Astrocyte (in vitro differentiated cells and primary cell): Measurements from ENCODE around the gene LAMB2. TPM values are rescaled to one million over a fixed set of nuclear protein-coding genes. Genes with fewer than 3 reads are reported as not detected.
A peak's percentile ranks its signal among the peaks of the same experiment; 100 is the strongest.

Experiments
- DNase-seq: peaks from one replicate; pipeline ENCODE4 v3.0.0-alpha.2; 2010; ENCODE audit warnings: low read depth
- FAIRE-seq: peaks from 2 replicates; lab custom pipeline; 2011; peaks lifted over from hg19 to GRCh38; lab: Jason Lieb, UNC
- H2AFZ ChIP-seq: 2 replicates; pipeline ENCODE4 v1.6.0; 2012; ENCODE audit warnings: low read depth, low read length, inconsistent platforms
- H3K27ac ChIP-seq: 2 replicates; pipeline ENCODE4 v1.5.1; 2011; ENCODE audit warnings: low read depth, low read length, inconsistent platforms
- H3K27me3 ChIP-seq: 2 replicates; pipeline ENCODE4 v1.6.0; 2011; ENCODE audit warnings: low read length, inconsistent platforms; ENCODE audit not compliant: insufficient read depth
- H3K36me3 ChIP-seq: 2 replicates; pipeline ENCODE4 v1.5.1; 2011; ENCODE audit warnings: low read length, inconsistent platforms; ENCODE audit not compliant: insufficient read depth
- H3K4me1 ChIP-seq: 2 replicates; pipeline ENCODE4 v1.5.1; 2011; ENCODE audit warnings: low read length, inconsistent platforms; ENCODE audit not compliant: insufficient read depth
- H3K4me2 ChIP-seq: 2 replicates; pipeline ENCODE4 v1.6.0; 2012; ENCODE audit warnings: low read length, inconsistent platforms
- H3K4me3 ChIP-seq: 2 replicates; pipeline ENCODE4 v1.5.1; 2011; ENCODE audit warnings: low read depth, mild to moderate bottlenecking, low read length, inconsistent platforms; ENCODE audit not compliant: insufficient read depth
- H3K79me2 ChIP-seq: 2 replicates; pipeline ENCODE4 v1.6.0; 2012; ENCODE audit warnings: mild to moderate bottlenecking, low read length, inconsistent platforms; ENCODE audit not compliant: insufficient read depth
- H3K9ac ChIP-seq: 2 replicates; pipeline ENCODE4 v1.6.0; 2012; ENCODE audit warnings: mild to moderate bottlenecking, low read length, inconsistent platforms
- H3K9me3 ChIP-seq: 2 replicates; pipeline ENCODE4 v1.5.1; 2012; ENCODE audit warnings: low read depth, mild to moderate bottlenecking, low read length, inconsistent platforms; ENCODE audit not compliant: insufficient read depth
- H4K20me1 ChIP-seq: 2 replicates; pipeline ENCODE4 v1.6.0; 2012; ENCODE audit warnings: low read length, inconsistent platforms; ENCODE audit not compliant: insufficient read depth
- H3K27ac Mint-ChIP-seq: one replicate; pipeline ENCODE4 v1.8.0; 2021; ENCODE audit warnings: mild to moderate bottlenecking, mixed read lengths; ENCODE audit not compliant: unreplicated experiment
- H3K27me3 Mint-ChIP-seq: one replicate; pipeline ENCODE4 v1.8.0; 2021; ENCODE audit warnings: low read depth, mixed read lengths; ENCODE audit not compliant: unreplicated experiment
- H3K36me3 Mint-ChIP-seq: one replicate; pipeline ENCODE4 v1.8.0; 2021; ENCODE audit warnings: low read depth, mixed read lengths; ENCODE audit not compliant: unreplicated experiment
- H3K4me1 Mint-ChIP-seq: one replicate; pipeline ENCODE4 v1.8.0; 2021; ENCODE audit warnings: low read depth, mixed read lengths; ENCODE audit not compliant: unreplicated experiment
- H3K4me3 Mint-ChIP-seq: one replicate; pipeline ENCODE4 v1.8.0; 2021; ENCODE audit warnings: mild to moderate bottlenecking, moderate library complexity, mixed read lengths; ENCODE audit not compliant: unreplicated experiment
- H3K9me3 Mint-ChIP-seq: one replicate; pipeline ENCODE4 v1.8.0; 2021; ENCODE audit warnings: mild to moderate bottlenecking, mixed read lengths; ENCODE audit not compliant: unreplicated experiment
- CTCF ChIP-seq: IDR thresholded peaks from 2 replicates; pipeline ENCODE4 v1.5.1; 2011; ENCODE audit warnings: low read depth, mild to moderate bottlenecking, inconsistent platforms, low read length, moderate library complexity; ENCODE audit not compliant: insufficient read depth
- EZH2 ChIP-seq: IDR thresholded peaks from 2 replicates; pipeline ENCODE4 v1.6.1; 2012; ENCODE audit warnings: mild to moderate bottlenecking, low read length, inconsistent platforms; ENCODE audit not compliant: insufficient read depth
- total RNA-seq: library from RNA; stranded (reverse); gene quantifications from 2 replicates; pipeline ENCODE4 v1.2.1, GENCODE V29; 2021

The LAMB2 gene
- total RNA-seq, 1 donor from 2014 or later = 344 TPM

- H3K27ac Mint-ChIP-seq = no peak overlapping the region
- peaks cover 17% of the 10 kb centered on the region for H3K4me1 Mint-ChIP-seq
- no peaks in the 10 kb centered on the region for H3K27me3 Mint-ChIP-seq
These were observed 28.3 kb upstream of the LAMB2 start for GRCh38 chr3:49161197-49161596.

GRCh38 chr3:49158792-49159191, 25.9 kb upstream of the LAMB2 start:
- Mint-ChIP-seq H3K27me3 (peaks cover 1% of the 10 kb centered on the region), H3K36me3 (peaks cover 5% of the 10 kb centered on the region), H3K9me3 (no peaks in the 10 kb centered on the region), H3K4me3 (no peak overlapping the region), H3K4me1 (peaks cover 8% of the 10 kb centered on the region), H3K27ac (no peak overlapping the region)
- Histone ChIP-seq H4K20me1 (peaks cover 13% of the 10 kb centered on the region), H3K9me3 (no peaks in the 10 kb centered on the region), H3K27me3 (no peaks in the 10 kb centered on the region), H3K9ac (no peak overlapping the region), H2AFZ (no peak overlapping the region), H3K4me3 (no peak overlapping the region), H3K4me1 (no peaks in the 10 kb centered on the region), H3K4me2 (no peak overlapping the region), H3K36me3 (no peaks in the 10 kb centered on the region), H3K79me2 (peaks cover 2% of the 10 kb centered on the region), H3K27ac (no peak overlapping the region)
- TF ChIP-seq CTCF = no peak
- no peak for TF ChIP-seq EZH2
- FAIRE-seq (no peak), DNase-seq (no peak)

More at GRCh38 chr3:49161197-49161596, 28.3 kb upstream of the LAMB2 start:
- DNase-seq (no peak), FAIRE-seq (no peak)
- no peak overlapping the region for H3K4me3 Mint-ChIP-seq
- peaks cover 9% of the 10 kb centered on the region for H3K36me3 Mint-ChIP-seq
- H3K4me1 ChIP-seq = peaks cover 8% of the 10 kb centered on the region
- H3K9ac ChIP-seq = no peak overlapping the region
- TF ChIP-seq CTCF (no peak), EZH2 (no peak)
- H3K9me3 Mint-ChIP-seq = no peaks in the 10 kb centered on the region
- no peak overlapping the region for H2AFZ ChIP-seq
- no peak overlapping the region for H3K4me2 ChIP-seq
- peaks cover 24% of the 10 kb centered on the region for H3K79me2 ChIP-seq
- peaks cover 18% of the 10 kb centered on the region for H4K20me1 ChIP-seq
- no peaks in the 10 kb centered on the region for H3K27me3 ChIP-seq
- no peak overlapping the region for H3K27ac ChIP-seq
- H3K9me3 ChIP-seq = no peaks in the 10 kb centered on the region
- peaks cover 6% of the 10 kb centered on the region for H3K36me3 ChIP-seq
- no peak overlapping the region for H3K4me3 ChIP-seq

GRCh38 chr3:49158103-49158709, 25.4 kb upstream of the LAMB2 start:
- H3K27me3 ChIP-seq = no peaks in the 10 kb centered on the region
- FAIRE-seq = no peak
- peaks cover 3% of the 10 kb centered on the region for H3K27me3 Mint-ChIP-seq
- H3K9me3 ChIP-seq = no peaks in the 10 kb centered on the region
- no peak overlapping the region for H3K9ac ChIP-seq
- H3K4me3 Mint-ChIP-seq = no peak overlapping the region
- H3K36me3 ChIP-seq = no peaks in the 10 kb centered on the region
- H3K27ac Mint-ChIP-seq = peak overlapping the region; percentile 58
- H3K4me2 ChIP-seq = no peak overlapping the region
- DNase-seq = no peak
- no peaks in the 10 kb centered on the region for H3K36me3 Mint-ChIP-seq
- no peaks in the 10 kb centered on the region for H3K79me2 ChIP-seq
- no peak overlapping the region for H2AFZ ChIP-seq
- H3K4me3 ChIP-seq = no peak overlapping the region
- H4K20me1 ChIP-seq = peaks cover 12% of the 10 kb centered on the region
- H3K27ac ChIP-seq = no peak overlapping the region
- H3K4me1 Mint-ChIP-seq = peaks cover 8% of the 10 kb centered on the region
- no peaks in the 10 kb centered on the region for H3K4me1 ChIP-seq
- no peaks in the 10 kb centered on the region for H3K9me3 Mint-ChIP-seq
- no peak for TF ChIP-seq EZH2
